Neural cell (in vitro differentiated cells): ENCODE data around the gene TRPM2. TPM values are rescaled to one million over a fixed set of nuclear protein-coding genes. Genes with fewer than 3 reads are reported as not detected.

ENCODE experiments used
- H2AFZ ChIP-seq: fragments of 200-600, 300-800 bp; sonication (generic), shearing (Covaris generic); 2 replicates; pipeline ENCODE4 v1.6.0; 2014; ENCODE audit warnings: low read depth, mild to moderate bottlenecking, antibody characterized with exemption, low read length, moderate library complexity
- H3F3A ChIP-seq: fragments of 200-600 bp; shearing (Covaris generic); 2 replicates; pipeline ENCODE4 v1.6.1; 2016; ENCODE audit warnings: mild to moderate bottlenecking, moderate library complexity, mixed read lengths, antibody characterized with exemption, low read length; ENCODE audit not compliant: insufficient read depth, poor library complexity, severe bottlenecking
- H3K27ac ChIP-seq: fragments of 200-600, 300-800 bp; sonication (generic), shearing (Covaris generic); 2 replicates; pipeline ENCODE4 v1.5.1; 2014; ENCODE audit warnings: mild to moderate bottlenecking, low read length, moderate library complexity
- H3K27me3 ChIP-seq: fragments of 300-800, 200-600 bp; sonication (generic), shearing (Covaris generic); 2 replicates; pipeline ENCODE4 v1.6.0; 2014; ENCODE audit warnings: mild to moderate bottlenecking, low read depth, low read length, moderate library complexity; ENCODE audit not compliant: insufficient read depth
- H3K36me3 ChIP-seq: fragments of 300-800, 200-600 bp; sonication (generic), shearing (Covaris generic); 2 replicates; pipeline ENCODE4 v1.5.1; 2014; ENCODE audit warnings: mild to moderate bottlenecking, antibody characterized with exemption, low read length, moderate library complexity; ENCODE audit not compliant: insufficient read depth
- H3K4me2 ChIP-seq: fragments of 300-800, 200-600 bp; sonication (generic), shearing (Covaris generic); 2 replicates; pipeline ENCODE4 v1.6.0; 2014; ENCODE audit warnings: mild to moderate bottlenecking, low read length
- H3K4me3 ChIP-seq: fragments of 300-800, 200-600 bp; sonication (generic), shearing (Covaris generic); 2 replicates; pipeline ENCODE4 v1.5.1; 2014; ENCODE audit warnings: mild to moderate bottlenecking, low read length, moderate library complexity
- H3K79me2 ChIP-seq: fragments of 200-600 bp; shearing (Covaris generic); replicated peaks from 2 replicates; pipeline ENCODE4 v1.6.0; 2014; ENCODE audit warnings: mild to moderate bottlenecking, low read length, moderate library complexity; ENCODE audit not compliant: insufficient read depth
- H3K9ac ChIP-seq: fragments of 300-800, 200-600 bp; sonication (generic), shearing (Covaris generic); 2 replicates; pipeline ENCODE4 v1.6.1; 2016; ENCODE audit warnings: mild to moderate bottlenecking, low read length, mixed read lengths
- H3K9me2 ChIP-seq: fragments of 200-600 bp; shearing (Covaris generic); 2 replicates; pipeline ENCODE4 v1.6.1; 2016; ENCODE audit warnings: mild to moderate bottlenecking, low read length, mixed read lengths; ENCODE audit not compliant: insufficient read depth
- H3K9me3 ChIP-seq: fragments of 200-600, 300-800 bp; sonication (generic), shearing (Covaris generic); 2 replicates; pipeline ENCODE4 v1.6.1; 2016; ENCODE audit warnings: mild to moderate bottlenecking, mixed run types, low read length, moderate library complexity, mixed read lengths
- H4K20me1 ChIP-seq: fragments of 200-600 bp; shearing (Covaris generic); 2 replicates; pipeline ENCODE4 v1.6.1; 2016; ENCODE audit warnings: mild to moderate bottlenecking, mixed run types; ENCODE audit not compliant: insufficient read depth
- CTCF ChIP-seq: fragments of 450-650 bp; IDR thresholded peaks from 2 replicates; pipeline ENCODE4 v1.5.1; 2014; ENCODE audit warnings: antibody characterized with exemption, mild to moderate bottlenecking, moderate library complexity; ENCODE audit not compliant: poor library complexity, severe bottlenecking
- EP300 ChIP-seq: fragments of 450-650 bp; conservative IDR thresholded peaks from 2 replicates; pipeline ENCODE4 v1.6.1; 2014; ENCODE audit warnings: antibody characterized with exemption, mild to moderate bottlenecking, moderate library complexity; ENCODE audit not compliant: poor library complexity, severe bottlenecking
- EZH2 ChIP-seq: fragments of 200-600, 300-800 bp; shearing (Covaris generic), sonication (generic); IDR thresholded peaks from 2 replicates; pipeline ENCODE4 v1.6.1; 2014; ENCODE audit warnings: antibody characterized with exemption, low read length, borderline replicate concordance, mild to moderate bottlenecking; ENCODE audit not compliant: insufficient read depth, poor library complexity, severe bottlenecking
- MXI1 ChIP-seq: fragments of 450-650 bp; conservative IDR thresholded peaks from 2 replicates; pipeline ENCODE4 v1.6.1; 2014; ENCODE audit warnings: antibody characterized with exemption, mild to moderate bottlenecking; ENCODE audit not compliant: poor library complexity, severe bottlenecking
- POLR2AphosphoS5 ChIP-seq: IDR thresholded peaks from 2 replicates; pipeline ENCODE4 v1.6.1; 2012
- RAD21 ChIP-seq: fragments of 450-650 bp; conservative IDR thresholded peaks from 2 replicates; pipeline ENCODE4 v1.6.1; 2014; ENCODE audit warnings: antibody characterized with exemption, mild to moderate bottlenecking, moderate library complexity
- REST ChIP-seq: IDR thresholded peaks from 2 replicates; pipeline ENCODE4 v1.6.1; 2012; ENCODE audit warnings: borderline replicate concordance
- SMC3 ChIP-seq: fragments of 450-650 bp; conservative IDR thresholded peaks from 2 replicates; pipeline ENCODE4 v1.6.1; 2014; ENCODE audit warnings: antibody characterized with exemption, mild to moderate bottlenecking, moderate library complexity; ENCODE audit not compliant: poor library complexity
- TAF1 ChIP-seq: IDR thresholded peaks from 2 replicates; pipeline ENCODE4 v1.6.1; 2012; ENCODE audit warnings: low read depth
- polyA plus RNA-seq: library from polyadenylated mRNA; depleted of rRNA; stranded (reverse); fragments of >200 nt; gene quantifications from 2 replicates; pipeline ENCODE4 v1.2.3, GENCODE V29; 2014

Gene TRPM2
- polyA plus RNA-seq, 1 donor from 2014 or later = 0.14 TPM

DNA sequence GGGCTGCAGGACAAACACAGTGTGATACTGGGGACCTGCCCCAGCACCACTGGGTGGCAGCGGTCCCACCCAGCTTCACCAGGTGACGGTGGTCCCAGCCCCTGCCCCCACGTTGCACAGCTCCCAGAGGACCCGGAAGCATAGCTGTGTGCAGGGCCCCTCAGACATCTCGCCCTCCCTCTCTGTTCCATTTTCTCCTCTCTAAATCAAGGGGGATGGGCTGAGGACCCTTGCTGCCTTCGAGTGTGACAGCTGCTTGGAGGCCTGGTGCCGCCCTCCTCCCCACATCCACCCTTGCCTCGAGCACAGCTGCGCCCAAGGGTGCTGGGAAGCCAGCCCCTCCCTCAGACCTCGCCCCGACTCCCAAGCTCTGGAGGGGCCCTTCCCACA, 85.8 kb downstream of the TRPM2 start:
- Histone ChIP-seq H3K9ac (no peak overlapping the region), H3K4me3 (no peak overlapping the region), H3K79me2 (no peaks in the 10 kb centered on the region), H3K4me2 (no peak overlapping the region), H3K27ac (no peak overlapping the region), H4K20me1 (no peaks in the 10 kb centered on the region), H2AFZ (no peak overlapping the region), H3F3A (no peaks in the 10 kb centered on the region), H3K9me3 (no peaks in the 10 kb centered on the region), H3K9me2 (no peaks in the 10 kb centered on the region), H3K27me3 (no peaks in the 10 kb centered on the region), H3K36me3 (no peaks in the 10 kb centered on the region)
- TF ChIP-seq TAF1 (no peak), SMC3 (no peak), EZH2 (no peak), REST (no peak), EP300 (no peak), CTCF (no peak), POLR2AphosphoS5 (no peak), MXI1 (no peak), RAD21 (no peak)

DNA sequence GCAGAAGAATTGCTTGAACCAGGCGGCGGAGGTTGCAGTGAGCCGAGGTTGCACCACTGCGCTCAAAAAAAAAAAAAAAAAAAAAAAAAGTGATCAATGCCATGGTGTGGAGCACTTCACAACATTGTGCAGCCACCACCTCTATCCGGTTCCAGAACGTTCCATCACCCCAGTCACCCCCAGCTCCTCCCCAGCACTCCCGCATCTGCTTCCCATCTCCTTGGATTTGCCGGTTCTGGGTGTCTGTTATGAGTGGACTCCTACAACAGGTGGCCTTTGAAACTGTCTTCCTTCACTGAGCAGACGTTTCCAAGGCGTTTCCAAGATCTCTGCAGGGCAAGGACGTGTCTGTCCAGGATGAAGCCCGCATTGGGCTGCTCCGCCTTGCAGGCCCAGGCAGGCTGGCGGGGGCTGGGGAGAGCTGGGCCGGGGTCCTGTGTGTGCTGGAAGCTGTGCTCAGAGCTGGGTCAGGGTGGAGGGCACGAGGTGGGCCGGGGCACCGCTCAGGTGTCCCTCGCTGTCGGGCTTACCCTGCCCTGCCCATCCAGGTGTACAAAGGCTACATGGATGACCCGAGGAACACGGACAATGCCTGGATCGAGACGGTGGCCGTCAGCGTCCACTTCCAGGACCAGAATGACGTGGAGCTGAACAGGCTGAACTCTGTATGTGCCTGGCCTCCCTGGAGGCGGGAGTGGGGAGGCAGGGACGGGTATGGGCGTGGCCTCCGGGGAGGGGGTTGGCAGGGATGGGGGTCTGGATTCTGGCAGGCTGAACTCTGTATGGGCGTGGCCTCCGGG, 87.0 kb downstream of the TRPM2 start:
- Histone ChIP-seq H3K9ac (no peak overlapping the region), H3K4me3 (no peak overlapping the region), H3K27ac (no peak overlapping the region), H4K20me1 (no peaks in the 10 kb centered on the region), H3K9me2 (no peaks in the 10 kb centered on the region), H3K79me2 (no peaks in the 10 kb centered on the region), H3K27me3 (no peaks in the 10 kb centered on the region), H3K36me3 (no peaks in the 10 kb centered on the region), H3F3A (no peaks in the 10 kb centered on the region), H3K4me2 (no peak overlapping the region), H3K9me3 (no peaks in the 10 kb centered on the region), H2AFZ (no peak overlapping the region)
- TF ChIP-seq EZH2 = no peak
- no peak for TF ChIP-seq RAD21
- TF ChIP-seq CTCF = no peak
- no peak for TF ChIP-seq REST
- no peak for TF ChIP-seq POLR2AphosphoS5
- TF ChIP-seq SMC3 = no peak
- no peak for TF ChIP-seq TAF1
- no peak for TF ChIP-seq MXI1
- TF ChIP-seq EP300 = no peak
